Left ventricle myocardium inferior (tissue), 1 donor: Measurements from ENCODE around the gene KCNJ10. TPM values are rescaled to one million over a fixed set of nuclear protein-coding genes. Genes with fewer than 3 reads are reported as not detected.

Experiments
- DNase-seq: peaks from one replicate; pipeline ENCODE4 v3.0.0-alpha.2; 2020
- H3K27ac ChIP-seq: fragments of 200-600 bp; replicated peaks from 2 replicates; pipeline ENCODE4 v1.8.0; 2021
- H3K27me3 ChIP-seq: fragments of 200-600 bp; 2 replicates; pipeline ENCODE4 v1.8.0; 2021; ENCODE audit warnings: low read depth
- H3K36me3 ChIP-seq: fragments of 200-600 bp; 2 replicates; pipeline ENCODE4 v1.8.0; 2021
- H3K4me1 ChIP-seq: fragments of 200-600 bp; 2 replicates; pipeline ENCODE4 v1.8.0; 2021
- H3K4me3 ChIP-seq: fragments of 200-600 bp; 2 replicates; pipeline ENCODE4 v1.8.0; 2021; ENCODE audit warnings: mild to moderate bottlenecking, moderate library complexity
- H3K9me3 ChIP-seq: fragments of 200-600 bp; replicated peaks from 2 replicates; pipeline ENCODE4 v1.8.0; 2021
- intact Hi-C: fragments of 100-400 bp; cut with micrococcal nuclease; formaldehyde crosslinking; loops from one replicate; pipeline ENCODE4 v1.11.0; 2022
- total RNA-seq: library from RNA; stranded (reverse); fragmentation: NEBNext Ultra II Directional; extraction: Animal tissue kit (Norgen Biotek cat#: 25700); gene quantifications from one replicate; pipeline ENCODE4 v1.2.1, GENCODE V29; 2021
- TF ChIP-seq, protein P1 (sequence below): fragments of 200-600 bp; IDR thresholded peaks from 2 replicates; pipeline ENCODE4 v1.8.0; 2021; ENCODE audit warnings: antibody characterized with exemption, mild to moderate bottlenecking, borderline replicate concordance
- donor health status: DM: no; HTN: yes; CAD: no; lungs with severe emphysema.

KCNJ10 gene
- total RNA-seq, 1 donor from 2014 or later = not detected

DNA sequence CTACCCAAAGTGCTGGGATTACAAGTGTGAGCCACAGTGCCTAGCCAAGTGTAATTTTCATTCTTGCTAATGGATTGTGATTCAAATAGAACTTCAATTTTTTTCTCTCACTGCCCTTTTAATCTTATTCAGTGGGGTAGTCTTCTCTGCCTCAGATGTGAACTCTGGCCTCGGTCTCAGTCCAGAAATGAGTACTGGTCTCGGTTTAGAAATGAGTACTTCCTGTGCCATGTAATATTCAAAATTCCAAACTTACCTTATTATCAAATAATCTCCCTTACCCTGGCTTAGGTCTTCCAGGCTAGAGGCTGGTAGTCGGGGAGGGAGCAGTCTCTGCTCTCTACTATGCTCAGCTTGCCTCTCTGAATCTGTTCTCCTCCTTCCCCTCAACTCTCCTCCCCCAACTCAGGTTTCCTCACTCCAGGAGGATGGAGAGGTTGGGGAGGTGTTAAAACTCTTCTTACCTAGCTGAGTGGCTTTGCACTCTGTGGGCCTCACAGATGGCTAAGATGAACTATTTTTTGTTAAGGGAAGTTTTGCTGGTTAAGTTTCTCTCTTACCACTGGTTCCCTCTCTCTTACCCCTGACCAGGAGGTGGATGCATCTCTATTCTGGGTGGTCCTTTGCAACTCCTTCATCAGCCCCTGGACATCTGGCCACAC, 111.1 kb downstream of the KCNJ10 start:
- Histone ChIP-seq H3K36me3 (no peaks in the 10 kb centered on the region), H3K4me3 (no peak overlapping the region), H3K4me1 (no peaks in the 10 kb centered on the region), H3K27me3 (peaks cover 13% of the 10 kb centered on the region), H3K9me3 (no peaks in the 10 kb centered on the region), H3K27ac (no peak overlapping the region)
- intact Hi-C loops = no loop called here
- no peak for DNase-seq
- TF ChIP-seq, protein P1, sequence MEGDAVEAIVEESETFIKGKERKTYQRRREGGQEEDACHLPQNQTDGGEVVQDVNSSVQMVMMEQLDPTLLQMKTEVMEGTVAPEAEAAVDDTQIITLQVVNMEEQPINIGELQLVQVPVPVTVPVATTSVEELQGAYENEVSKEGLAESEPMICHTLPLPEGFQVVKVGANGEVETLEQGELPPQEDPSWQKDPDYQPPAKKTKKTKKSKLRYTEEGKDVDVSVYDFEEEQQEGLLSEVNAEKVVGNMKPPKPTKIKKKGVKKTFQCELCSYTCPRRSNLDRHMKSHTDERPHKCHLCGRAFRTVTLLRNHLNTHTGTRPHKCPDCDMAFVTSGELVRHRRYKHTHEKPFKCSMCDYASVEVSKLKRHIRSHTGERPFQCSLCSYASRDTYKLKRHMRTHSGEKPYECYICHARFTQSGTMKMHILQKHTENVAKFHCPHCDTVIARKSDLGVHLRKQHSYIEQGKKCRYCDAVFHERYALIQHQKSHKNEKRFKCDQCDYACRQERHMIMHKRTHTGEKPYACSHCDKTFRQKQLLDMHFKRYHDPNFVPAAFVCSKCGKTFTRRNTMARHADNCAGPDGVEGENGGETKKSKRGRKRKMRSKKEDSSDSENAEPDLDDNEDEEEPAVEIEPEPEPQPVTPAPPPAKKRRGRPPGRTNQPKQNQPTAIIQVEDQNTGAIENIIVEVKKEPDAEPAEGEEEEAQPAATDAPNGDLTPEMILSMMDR = no peak

DNA sequence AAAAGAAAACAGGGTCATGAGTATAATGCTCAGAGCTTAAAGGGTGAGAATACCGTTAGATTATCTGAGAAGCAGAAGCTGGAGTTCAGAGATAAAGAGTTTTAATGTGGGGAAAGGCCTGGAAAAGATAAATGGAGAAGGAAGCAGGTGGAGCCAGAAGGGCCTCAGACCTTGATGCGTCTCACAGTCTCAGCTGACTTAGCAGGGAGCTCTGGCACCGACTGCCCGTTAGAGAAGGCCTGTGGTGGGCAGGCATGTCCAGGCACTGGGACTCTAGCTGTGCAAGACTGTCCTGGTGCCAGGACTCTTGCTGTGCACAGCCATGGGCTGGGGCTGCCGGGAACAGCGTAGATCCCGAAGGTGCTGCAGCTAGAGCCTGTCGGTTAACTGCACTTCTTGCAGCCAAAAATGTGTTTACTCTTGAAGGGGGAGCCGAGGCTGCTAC, 112.1 kb downstream of the KCNJ10 start:
- H3K4me1 ChIP-seq = no peaks in the 10 kb centered on the region
- no peak for DNase-seq
- no peaks in the 10 kb centered on the region for H3K36me3 ChIP-seq
- TF ChIP-seq, protein P1 = no peak
- no peak overlapping the region for H3K4me3 ChIP-seq
- no peaks in the 10 kb centered on the region for H3K9me3 ChIP-seq
- peaks cover 14% of the 10 kb centered on the region for H3K27me3 ChIP-seq
- intact Hi-C loops = no loop called here
- no peak overlapping the region for H3K27ac ChIP-seq

DNA sequence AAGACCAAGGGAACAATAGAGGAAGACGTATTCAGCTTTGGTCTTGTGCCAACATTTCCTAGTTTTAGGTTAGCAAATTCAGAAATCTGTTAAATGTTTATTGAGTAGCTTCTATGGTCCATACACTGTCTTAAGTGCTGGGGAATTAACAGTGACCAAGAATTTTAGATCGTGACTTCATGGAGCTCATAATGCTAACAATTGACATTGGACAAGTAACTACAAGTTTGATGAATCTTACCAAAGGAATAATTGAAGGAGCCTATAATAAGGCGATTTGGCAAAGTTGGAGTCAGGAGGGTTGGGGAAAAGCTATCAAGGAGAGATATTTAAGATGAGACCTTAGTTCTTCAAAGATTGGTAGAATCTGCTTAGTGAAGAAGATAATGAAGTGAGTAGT, 114.5 kb downstream of the KCNJ10 start:
- Histone ChIP-seq H3K36me3 (no peaks in the 10 kb centered on the region), H3K4me3 (no peak overlapping the region), H3K4me1 (no peaks in the 10 kb centered on the region), H3K9me3 (no peaks in the 10 kb centered on the region), H3K27me3 (peaks cover 30% of the 10 kb centered on the region), H3K27ac (no peak overlapping the region)
- intact Hi-C loops = no loop called here
- TF ChIP-seq, protein P1 = no peak
- no peak for DNase-seq

DNA sequence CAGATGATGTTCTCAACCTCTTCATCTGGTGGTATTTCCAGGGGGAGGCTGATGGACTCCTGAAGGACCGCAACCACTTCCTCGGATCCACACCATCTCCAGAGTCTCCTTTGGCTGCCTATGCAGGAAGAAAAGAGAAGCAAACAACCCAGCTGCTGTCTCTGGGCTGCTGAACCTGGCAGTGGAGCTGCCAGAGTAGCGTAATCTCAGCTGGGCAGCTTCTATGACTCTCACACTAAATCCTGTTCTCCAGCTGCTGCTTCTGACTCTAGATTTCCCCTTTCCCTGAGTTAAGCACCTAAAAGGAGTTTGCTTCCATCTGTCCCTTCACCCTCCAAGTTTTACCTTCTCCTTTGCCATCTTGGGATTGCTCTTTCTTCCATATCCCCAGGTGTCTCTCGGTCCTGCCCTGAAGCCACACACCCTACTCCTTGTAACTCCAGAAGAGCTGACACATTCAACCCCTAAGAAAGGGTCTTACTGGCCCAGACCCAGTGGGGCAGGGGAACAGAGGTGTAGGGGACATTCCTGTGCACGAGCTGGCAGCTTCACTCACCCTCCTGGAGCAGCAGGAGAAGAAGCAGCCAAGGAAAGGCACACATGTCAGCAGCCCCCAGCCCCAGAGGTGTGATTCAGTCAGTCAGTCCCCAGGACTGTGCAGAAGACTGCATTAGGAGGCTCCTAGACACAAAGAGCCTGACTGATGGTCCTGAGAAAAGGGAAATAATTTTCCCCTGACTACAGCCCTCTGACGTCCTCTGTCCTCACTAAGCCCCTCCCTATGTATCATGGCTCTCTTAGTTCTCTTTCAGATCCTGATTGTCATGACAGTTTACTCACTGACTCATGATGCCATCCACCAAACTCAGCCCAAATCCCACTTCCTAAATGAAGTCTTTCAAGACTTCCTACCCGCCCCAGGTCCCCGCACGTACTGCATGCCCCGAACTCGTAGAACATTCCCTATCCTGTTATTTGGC, 116.1 kb downstream of the KCNJ10 start, which contains the start of gene SLAMF9:
Gene SLAMF9 (minus strand): TSS at position 702 of the 980 bp plus-strand sequence. CDS start 100 bp downstream, at position 602.
- intact Hi-C loops = no loop called here
- TF ChIP-seq, protein P1 = no peak
- no peak within 1 kb of the TSS for H3K4me3 ChIP-seq
- no peak for DNase-seq
- H3K27ac ChIP-seq = no peak within 1 kb of the TSS
- peaks cover 30% of the 10 kb centered on the region for H3K27me3 ChIP-seq
- no peaks in the 10 kb centered on the region for H3K4me1 ChIP-seq
- no peaks in the 10 kb centered on the region for H3K36me3 ChIP-seq
- H3K9me3 ChIP-seq = no peaks in the 10 kb centered on the region

DNA sequence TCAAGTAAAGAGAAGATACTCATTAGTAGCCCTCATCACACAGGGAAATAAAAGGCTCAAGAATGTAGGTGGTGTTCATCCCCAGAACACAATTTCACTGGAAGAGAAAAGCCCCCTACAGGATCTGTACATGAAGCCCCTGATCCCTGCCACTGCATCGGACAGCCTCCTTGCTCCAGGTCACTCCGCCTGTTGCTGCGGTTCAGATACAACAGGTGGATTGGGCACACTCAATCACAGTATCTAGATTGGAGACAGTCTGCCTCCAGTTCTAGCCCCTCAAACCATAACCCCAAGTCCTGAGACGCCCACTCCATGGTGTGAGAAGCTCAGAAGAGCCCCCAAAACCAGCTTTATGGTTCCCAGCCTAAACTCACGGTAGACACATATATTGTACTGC, 117.0 kb downstream of the KCNJ10 start:
- Histone ChIP-seq H3K4me3 (no peak overlapping the region), H3K27me3 (peaks cover 30% of the 10 kb centered on the region), H3K27ac (no peak overlapping the region), H3K36me3 (no peaks in the 10 kb centered on the region), H3K4me1 (no peaks in the 10 kb centered on the region), H3K9me3 (no peaks in the 10 kb centered on the region)
- intact Hi-C loops = no loop called here
- TF ChIP-seq, protein P1 = no peak
- DNase-seq = no peak
